Measurements from ENCODE around the gene AKR1B1.

DNA sequence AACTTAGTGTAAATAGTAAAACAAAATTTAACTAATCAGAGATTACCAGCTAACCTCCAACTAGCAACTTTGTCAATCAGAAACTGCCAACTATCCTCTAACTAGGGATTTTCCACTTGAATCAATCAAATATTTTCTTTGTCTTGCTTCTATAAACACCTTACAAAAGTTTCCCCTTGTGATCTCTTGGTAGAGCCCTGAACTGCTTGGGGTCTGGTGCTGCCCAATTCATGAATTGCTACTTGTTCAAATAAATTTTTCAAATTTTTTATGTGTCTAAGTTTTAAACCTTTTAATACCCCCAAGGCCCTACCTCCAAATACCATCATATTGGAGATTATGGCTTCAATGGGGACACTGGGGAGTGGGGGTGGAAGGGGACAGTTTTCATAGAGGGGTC lies 24.0 kb upstream of the AKR1B1 start:
- TF ChIP-seq, protein P1, sequence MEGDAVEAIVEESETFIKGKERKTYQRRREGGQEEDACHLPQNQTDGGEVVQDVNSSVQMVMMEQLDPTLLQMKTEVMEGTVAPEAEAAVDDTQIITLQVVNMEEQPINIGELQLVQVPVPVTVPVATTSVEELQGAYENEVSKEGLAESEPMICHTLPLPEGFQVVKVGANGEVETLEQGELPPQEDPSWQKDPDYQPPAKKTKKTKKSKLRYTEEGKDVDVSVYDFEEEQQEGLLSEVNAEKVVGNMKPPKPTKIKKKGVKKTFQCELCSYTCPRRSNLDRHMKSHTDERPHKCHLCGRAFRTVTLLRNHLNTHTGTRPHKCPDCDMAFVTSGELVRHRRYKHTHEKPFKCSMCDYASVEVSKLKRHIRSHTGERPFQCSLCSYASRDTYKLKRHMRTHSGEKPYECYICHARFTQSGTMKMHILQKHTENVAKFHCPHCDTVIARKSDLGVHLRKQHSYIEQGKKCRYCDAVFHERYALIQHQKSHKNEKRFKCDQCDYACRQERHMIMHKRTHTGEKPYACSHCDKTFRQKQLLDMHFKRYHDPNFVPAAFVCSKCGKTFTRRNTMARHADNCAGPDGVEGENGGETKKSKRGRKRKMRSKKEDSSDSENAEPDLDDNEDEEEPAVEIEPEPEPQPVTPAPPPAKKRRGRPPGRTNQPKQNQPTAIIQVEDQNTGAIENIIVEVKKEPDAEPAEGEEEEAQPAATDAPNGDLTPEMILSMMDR (IDR thresholded peaks at IDR 0.05): no peak
- TF ChIP-seq EP300 (IDR thresholded peaks at IDR 0.05): no peak
